Uterus (tissue), 2 donors: Measurements from ENCODE around the gene GJB4.

Experiments
- POLR2A ChIP-seq, 2 donors: fragments of 450-650 bp; IDR thresholded peaks; one replicate each; pipeline ENCODE4 v1.6.1; 2016; ENCODE audit warnings: antibody characterized with exemption in 2 of 2, mild to moderate bottlenecking in 1 of 2, moderate library complexity in 1 of 2
- TF ChIP-seq, protein P1 (sequence below), 4 experiments: fragments of 200-600 bp in 2 of 4; fragments of 450-650 bp in 2 of 4; sonication (generic) in 2 of 4; IDR thresholded peaks; one replicate each; pipeline ENCODE4 v1.5.1; 2016 to 2019; ENCODE audit warnings: antibody characterized with exemption in 4 of 4, mild to moderate bottlenecking in 2 of 4, moderate library complexity in 1 of 4

DNA sequence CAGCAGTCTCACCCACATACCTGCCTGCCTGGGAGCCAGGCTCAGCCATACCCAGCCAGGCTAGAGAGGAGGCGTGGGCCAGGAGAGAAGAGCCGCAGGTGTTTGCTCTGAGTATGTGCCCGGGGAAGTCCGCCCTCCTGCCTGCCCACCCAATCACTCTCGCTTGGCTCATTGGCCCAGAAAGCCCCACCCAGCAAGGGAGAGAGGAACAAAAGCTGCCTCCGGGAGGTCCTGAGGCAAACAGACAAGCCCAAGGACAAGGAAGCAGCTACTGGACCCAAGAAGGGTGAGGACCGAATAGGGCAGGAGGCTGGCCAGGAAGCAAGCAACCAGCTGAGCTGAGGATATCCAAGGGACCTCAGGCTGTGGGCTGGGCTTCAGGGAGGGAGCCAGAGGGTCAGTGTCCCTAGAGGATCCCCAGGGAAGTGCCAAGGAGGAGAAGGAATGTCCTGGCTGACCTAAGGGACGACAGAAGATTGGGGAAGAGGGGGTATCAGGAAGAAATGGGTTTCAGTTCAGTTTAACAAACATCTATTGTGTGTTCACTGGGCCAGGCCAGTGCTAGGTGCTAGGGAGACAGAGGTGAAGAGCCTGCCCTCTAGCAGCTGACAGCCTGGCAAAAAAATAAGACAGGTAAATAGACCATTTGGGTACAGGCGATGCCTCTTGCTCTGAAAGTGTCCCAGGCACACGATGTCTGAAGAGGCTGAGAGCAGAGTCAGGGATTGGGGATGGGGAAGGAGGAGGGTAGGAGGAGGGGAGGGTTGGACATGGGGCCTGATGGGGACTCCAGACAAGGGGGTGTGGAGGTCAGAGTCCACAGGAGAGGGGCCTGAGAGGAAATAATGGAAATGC is at the start of gene GJB4:
- TF ChIP-seq, protein P1, sequence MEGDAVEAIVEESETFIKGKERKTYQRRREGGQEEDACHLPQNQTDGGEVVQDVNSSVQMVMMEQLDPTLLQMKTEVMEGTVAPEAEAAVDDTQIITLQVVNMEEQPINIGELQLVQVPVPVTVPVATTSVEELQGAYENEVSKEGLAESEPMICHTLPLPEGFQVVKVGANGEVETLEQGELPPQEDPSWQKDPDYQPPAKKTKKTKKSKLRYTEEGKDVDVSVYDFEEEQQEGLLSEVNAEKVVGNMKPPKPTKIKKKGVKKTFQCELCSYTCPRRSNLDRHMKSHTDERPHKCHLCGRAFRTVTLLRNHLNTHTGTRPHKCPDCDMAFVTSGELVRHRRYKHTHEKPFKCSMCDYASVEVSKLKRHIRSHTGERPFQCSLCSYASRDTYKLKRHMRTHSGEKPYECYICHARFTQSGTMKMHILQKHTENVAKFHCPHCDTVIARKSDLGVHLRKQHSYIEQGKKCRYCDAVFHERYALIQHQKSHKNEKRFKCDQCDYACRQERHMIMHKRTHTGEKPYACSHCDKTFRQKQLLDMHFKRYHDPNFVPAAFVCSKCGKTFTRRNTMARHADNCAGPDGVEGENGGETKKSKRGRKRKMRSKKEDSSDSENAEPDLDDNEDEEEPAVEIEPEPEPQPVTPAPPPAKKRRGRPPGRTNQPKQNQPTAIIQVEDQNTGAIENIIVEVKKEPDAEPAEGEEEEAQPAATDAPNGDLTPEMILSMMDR (IDR thresholded peaks at IDR 0.05), result no peak
- TF ChIP-seq POLR2A (IDR thresholded peaks at IDR 0.05), result no peak
